ENCODE measurements around the gene PRODH2.

- TF ChIP-seq CTCF (IDR thresholded peaks at IDR 0.05; ENCODE audit: low read depth, low read length, poor library complexity, severe bottlenecking) (peak; percentile 57), EZH2phosphoT487 (IDR thresholded peaks at IDR 0.05; ENCODE audit: borderline replicate concordance, low read length) (no peak)
These were observed 38.8 kb upstream of the PRODH2 start for GRCh38 chr19:35851213-35852028.
